Endothelial cell of umbilical vein (primary cell): ENCODE measurements around the gene CGA. TPM values are rescaled to one million over a fixed set of nuclear protein-coding genes. Genes with fewer than 3 reads are reported as not detected.

ENCODE experiments used
- BruUV-seq: library from RNA; stranded (reverse); fragments of 400-500 nt; replicated peaks from 2 replicates; lab custom pipeline; 2021; lab: Mats Ljungman, UMichigan
- CTCF ChIA-PET: fragments of 300-600, 350-600 bp; sonication (Branson Sonifier 250); formaldehyde crosslinking; loops from one replicate; lab custom pipeline; 2021; ENCODE audit warnings: antibody characterized with exemption, inconsistent platforms; lab: Charles Lee
- POLR2A ChIA-PET: fragments of 300-600, 350-600 bp; sonication (Branson Sonifier 250); formaldehyde crosslinking; loops from one replicate; lab custom pipeline; 2021; ENCODE audit warnings: antibody characterized with exemption, inconsistent platforms; lab: Charles Lee
- DNase-seq: peaks from one replicate; pipeline ENCODE4 v3.0.0-alpha.2; 2011; ENCODE audit warnings: low read depth, low spot score
- FAIRE-seq: peaks from 2 replicates; lab custom pipeline; 2011; peaks lifted over from hg19 to GRCh38; lab: Jason Lieb, UNC
- H2AFZ ChIP-seq: 2 replicates; pipeline ENCODE4 v1.6.0; 2012; ENCODE audit warnings: low read depth, low read length, control low read depth, inconsistent platforms
- H3K27ac ChIP-seq: 2 replicates; pipeline ENCODE4 v1.5.1; 2011; ENCODE audit warnings: low read depth, mild to moderate bottlenecking, control low read depth, low read length, moderate library complexity; ENCODE audit not compliant: insufficient read depth
- H3K27me3 ChIP-seq, 2 experiments: 2 replicates each; pipeline versions ENCODE4 v1.6.0 to v1.6.1; 2011; ENCODE audit warnings: low read length in 2 of 2, mixed read lengths in 1 of 2; ENCODE audit not compliant: control insufficient read depth in 2 of 2, insufficient read depth in 2 of 2
- H3K36me3 ChIP-seq, 2 experiments: 2 replicates in 1 of 2; 3 replicates in 1 of 2; pipeline ENCODE4 v1.5.1; 2011; ENCODE audit warnings: low read length in 2 of 2, mild to moderate bottlenecking in 1 of 2, moderate library complexity in 1 of 2; ENCODE audit not compliant: control insufficient read depth in 2 of 2, insufficient read depth in 2 of 2; ENCODE audit errors: extremely low read depth in 1 of 2
- H3K4me1 ChIP-seq: 3 replicates; pipeline ENCODE4 v1.5.1; 2011; ENCODE audit warnings: mild to moderate bottlenecking, low read length; ENCODE audit not compliant: control insufficient read depth, insufficient read depth; ENCODE audit errors: extremely low read depth
- H3K4me2 ChIP-seq: 2 replicates; pipeline ENCODE4 v1.6.1; 2011; ENCODE audit warnings: low read length, control low read depth, mixed read lengths; ENCODE audit not compliant: insufficient read depth
- H3K4me3 ChIP-seq, 3 experiments: fragments of 200-600 bp in 1 of 3; sonication (generic), shearing (Covaris generic) in 1 of 3; replicated peaks in 1 of 3; 2 replicates each; pipeline ENCODE4 v1.5.1; 2011 to 2016; ENCODE audit warnings: control low read depth in 3 of 3, low read length in 3 of 3, mild to moderate bottlenecking in 2 of 3, inconsistent platforms in 1 of 3, low read depth in 1 of 3, moderate library complexity in 1 of 3; ENCODE audit not compliant: insufficient read depth in 1 of 3
- H3K79me2 ChIP-seq: 2 replicates; pipeline ENCODE4 v1.6.0; 2012; ENCODE audit warnings: low read length, inconsistent platforms; ENCODE audit not compliant: control insufficient read depth, insufficient read depth
- H3K9ac ChIP-seq: replicated peaks from 2 replicates; pipeline ENCODE3; 2011; ENCODE audit warnings: low read length, control low read depth; ENCODE audit not compliant: insufficient read depth; ENCODE audit errors: extremely low read depth
- H3K9me1 ChIP-seq: replicated peaks from 3 replicates; pipeline ENCODE4 v1.6.0; 2011; ENCODE audit warnings: mild to moderate bottlenecking, low read length; ENCODE audit not compliant: control insufficient read depth, insufficient read depth; ENCODE audit errors: extremely low read depth
- H3K9me3 ChIP-seq: replicated peaks from 2 replicates; pipeline ENCODE4 v1.5.1; 2012; ENCODE audit warnings: low read length, inconsistent platforms; ENCODE audit not compliant: control insufficient read depth, insufficient read depth
- H4K20me1 ChIP-seq: replicated peaks from 2 replicates; pipeline ENCODE3; 2011; ENCODE audit warnings: mild to moderate bottlenecking, low read length; ENCODE audit not compliant: control insufficient read depth, insufficient read depth; ENCODE audit errors: extremely low read depth
- CTCF ChIP-seq, 2 donors: IDR thresholded peaks; 1 replicate in 1 of 2; 2 replicates in 1 of 2; pipeline ENCODE4 v1.5.1; 2011; ENCODE audit warnings: low read length in 2 of 2, mild to moderate bottlenecking in 2 of 2, moderate library complexity in 2 of 2, control low read depth in 1 of 2, inconsistent platforms in 1 of 2, low read depth in 1 of 2; ENCODE audit not compliant: insufficient read depth in 1 of 2; ENCODE audit errors: extremely low read depth in 1 of 2
- EZH2 ChIP-seq: IDR thresholded peaks from 2 replicates; pipeline ENCODE4 v1.6.1; 2012; ENCODE audit warnings: borderline replicate concordance, low read depth, mild to moderate bottlenecking, moderate library complexity, low read length, inconsistent platforms; ENCODE audit not compliant: severe bottlenecking
- FOS ChIP-seq: IDR thresholded peaks from 2 replicates; pipeline ENCODE4 v1.6.1; 2011; ENCODE audit warnings: mild to moderate bottlenecking, low read length, moderate library complexity, borderline replicate concordance; ENCODE audit not compliant: insufficient read depth
- GATA2 ChIP-seq: IDR thresholded peaks from 2 replicates; pipeline ENCODE4 v1.7.0; 2011; ENCODE audit warnings: low read depth, mild to moderate bottlenecking, moderate library complexity, mixed read lengths, low read length; ENCODE audit not compliant: insufficient read length, insufficient read depth
- JUN ChIP-seq: IDR thresholded peaks from 2 replicates; pipeline ENCODE4 v1.6.1; 2011; ENCODE audit warnings: borderline replicate concordance, low read depth; ENCODE audit not compliant: insufficient read length, insufficient read depth
- MAX ChIP-seq: IDR thresholded peaks from 2 replicates; pipeline ENCODE4 v1.6.1; 2011; ENCODE audit not compliant: insufficient read depth, insufficient read length
- MYC ChIP-seq: IDR thresholded peaks from one replicate; pipeline ENCODE4 v1.6.1; 2011; ENCODE audit warnings: mild to moderate bottlenecking, low read depth, low read length
- POLR2A ChIP-seq: IDR thresholded peaks from 2 replicates; pipeline ENCODE4 v1.6.1; 2012; ENCODE audit warnings: low read depth, mild to moderate bottlenecking, control low read depth, low read length
- POLR2AphosphoS5 ChIP-seq: IDR thresholded peaks from 2 replicates; pipeline ENCODE4 v1.6.1; 2012; ENCODE audit warnings: low read depth, mild to moderate bottlenecking, control low read depth, low read length, moderate library complexity; ENCODE audit not compliant: insufficient read depth
- dilution Hi-C: fragments of 300-500 bp; cut with MboI; formaldehyde crosslinking; loops from one replicate; pipeline ENCODE4 v1.15.0; 2019; ENCODE audit warnings: low sequenced_read_pairs; ENCODE audit not compliant: extremely low pct_ligation_motif_present
- intact Hi-C: fragments of 100-400 bp; cut with micrococcal nuclease; formaldehyde crosslinking; loops from one replicate; pipeline ENCODE4 v1.10.0; 2022
- polyA plus RNA-seq, 4 experiments: library from polyadenylated mRNA; depleted of rRNA in 3 of 4; stranded (reverse) in 3 of 4; unstranded in 1 of 4; fragments of >200 nt; gene quantifications; 2 replicates each; pipeline versions ENCODE4 v1.2.1 to v1.2.3, GENCODE V29; 2011 to 2012; ENCODE audit warnings: missing spikeins in 1 of 4
- total RNA-seq: library from RNA; stranded (reverse); gene quantifications from 2 replicates; pipeline ENCODE4 v1.2.3, GENCODE V29; 2021

The CGA gene
- total and polyA plus RNA-seq, 2 donors (not counting 3 experiments of a cell fraction or from before 2014, with no cell fraction given), result 0.10 TPM; not detected in 1

GRCh38 chr6:87100216-87100615, 5.3 kb upstream of the CGA start:
- H3K36me3 ChIP-seq, result no peaks in the 10 kb centered on the region
- ChIA-PET CTCF (no interaction called here), POLR2A (no interaction called here)
- DNase-seq (no peak), FAIRE-seq (no peak)
- H3K4me3 ChIP-seq, result no peak overlapping the region
- no peak overlapping the region for H3K27ac ChIP-seq
- H3K9me1 ChIP-seq, result no peaks in the 10 kb centered on the region
- no peak overlapping the region for H2AFZ ChIP-seq
- TF ChIP-seq CTCF (IDR thresholded peaks at IDR 0.05; ENCODE audit: extremely low read depth in 1 of 2, insufficient read depth in 1 of 2, low read depth in 1 of 2, low read length in 2 of 2) (no peak), JUN (no peak), EZH2 (no peak), POLR2A (no peak), MYC (no peak), MAX (no peak), POLR2AphosphoS5 (no peak), FOS (no peak), GATA2 (no peak)
- intact Hi-C loops (no loop called here), dilution Hi-C loops (no loop called here)
- no peaks in the 10 kb centered on the region for H3K79me2 ChIP-seq
- no peak overlapping the region for H3K9ac ChIP-seq
- H4K20me1 ChIP-seq, result no peaks in the 10 kb centered on the region
- BruUV-seq, result no TSS peak
- H3K27me3 ChIP-seq, result peaks cover 0 to 18% of the 10 kb centered on the region in 2 experiments
- no peaks in the 10 kb centered on the region for H3K4me1 ChIP-seq
- H3K4me2 ChIP-seq, result no peak overlapping the region
- H3K9me3 ChIP-seq, result no peaks in the 10 kb centered on the region
